Glutamatergic neuron (in vitro differentiated cells): ENCODE measurements around the gene FOXO1. TPM values are rescaled to one million over a fixed set of nuclear protein-coding genes. Genes with fewer than 3 reads are reported as not detected.

ENCODE experiments used
- DNase-seq: peaks from one replicate; pipeline ENCODE4 v3.0.0; 2022
- H3K27ac Mint-ChIP-seq: one replicate; pipeline ENCODE4 v1.8.0; 2020; ENCODE audit warnings: mild to moderate bottlenecking, mixed read lengths, inconsistent platforms; ENCODE audit not compliant: unreplicated experiment
- H3K27me3 Mint-ChIP-seq: one replicate; pipeline ENCODE4 v1.8.0; 2020; ENCODE audit warnings: mild to moderate bottlenecking, moderate library complexity, mixed read lengths, inconsistent platforms; ENCODE audit not compliant: unreplicated experiment
- H3K36me3 Mint-ChIP-seq: one replicate; pipeline ENCODE4 v1.8.0; 2020; ENCODE audit warnings: mild to moderate bottlenecking, mixed read lengths, inconsistent platforms; ENCODE audit not compliant: unreplicated experiment
- H3K4me1 Mint-ChIP-seq: one replicate; pipeline ENCODE4 v1.8.0; 2020; ENCODE audit warnings: mild to moderate bottlenecking, low read depth, mixed read lengths, inconsistent platforms; ENCODE audit not compliant: unreplicated experiment
- H3K4me3 Mint-ChIP-seq: one replicate; pipeline ENCODE4 v1.8.0; 2020; ENCODE audit warnings: mild to moderate bottlenecking, mixed read lengths, inconsistent platforms; ENCODE audit not compliant: unreplicated experiment
- H3K9me3 Mint-ChIP-seq: one replicate; pipeline ENCODE4 v1.8.0; 2020; ENCODE audit warnings: mild to moderate bottlenecking, moderate library complexity, mixed read lengths, inconsistent platforms; ENCODE audit not compliant: unreplicated experiment
- total RNA-seq: library from RNA; stranded (reverse); fragmentation: NEBNext Ultra II Directional; extraction: Animal tissue kit (Norgen Biotek cat#: 25700); gene quantifications from one replicate; pipeline ENCODE4 v1.2.1, GENCODE V29; 2021; ENCODE audit not compliant: unreplicated experiment
- TF ChIP-seq, protein P1 (sequence below): fragments of 200-600 bp; sonication (generic); IDR thresholded peaks from one replicate; pipeline ENCODE4 v1.5.0; 2021; ENCODE audit not compliant: partially characterized antibody, unreplicated experiment

FOXO1 gene
- total RNA-seq, 1 donor from 2014 or later, result 1.4 TPM

DNA sequence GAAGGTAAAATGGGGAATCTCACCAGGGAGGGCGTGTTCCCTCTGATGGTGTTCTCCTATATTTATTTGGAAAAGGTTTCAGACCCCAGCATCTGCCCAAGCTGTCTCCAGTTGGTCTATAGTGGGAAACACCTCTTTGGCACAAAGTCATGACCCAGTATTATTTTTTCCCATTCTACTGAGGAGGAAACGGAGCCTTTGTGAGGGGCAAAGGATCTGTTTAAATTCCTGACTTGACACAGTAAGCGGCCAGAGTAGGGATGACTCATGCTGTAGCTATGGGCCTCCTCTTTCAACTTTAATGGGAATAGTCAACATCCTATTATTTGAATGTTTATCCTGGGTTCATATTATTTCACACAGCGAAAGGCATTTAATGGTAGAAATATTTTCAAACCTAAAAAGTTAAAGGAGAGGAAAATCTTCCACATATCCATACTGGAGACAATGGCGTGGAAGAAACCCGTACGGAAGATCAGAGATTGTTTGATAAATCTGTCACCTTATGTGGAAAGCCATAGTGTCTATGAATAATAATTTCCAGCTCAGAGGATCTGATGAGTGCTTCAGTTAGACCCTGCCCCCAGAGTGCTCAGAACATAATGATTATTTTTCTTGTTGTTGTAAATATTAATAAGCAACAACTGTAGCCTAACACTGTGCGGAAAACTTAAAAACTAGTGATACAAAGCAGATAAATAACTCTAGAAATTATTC lies 126.0 kb downstream of the FOXO1 start:
- Mint-ChIP-seq H3K27ac (no peak overlapping the region), H3K4me3 (no peak overlapping the region), H3K4me1 (no peaks in the 10 kb centered on the region), H3K9me3 (peaks cover 2% of the 10 kb centered on the region), H3K27me3 (no peaks in the 10 kb centered on the region), H3K36me3 (no peaks in the 10 kb centered on the region)
- no peak for DNase-seq
- TF ChIP-seq, protein P1, sequence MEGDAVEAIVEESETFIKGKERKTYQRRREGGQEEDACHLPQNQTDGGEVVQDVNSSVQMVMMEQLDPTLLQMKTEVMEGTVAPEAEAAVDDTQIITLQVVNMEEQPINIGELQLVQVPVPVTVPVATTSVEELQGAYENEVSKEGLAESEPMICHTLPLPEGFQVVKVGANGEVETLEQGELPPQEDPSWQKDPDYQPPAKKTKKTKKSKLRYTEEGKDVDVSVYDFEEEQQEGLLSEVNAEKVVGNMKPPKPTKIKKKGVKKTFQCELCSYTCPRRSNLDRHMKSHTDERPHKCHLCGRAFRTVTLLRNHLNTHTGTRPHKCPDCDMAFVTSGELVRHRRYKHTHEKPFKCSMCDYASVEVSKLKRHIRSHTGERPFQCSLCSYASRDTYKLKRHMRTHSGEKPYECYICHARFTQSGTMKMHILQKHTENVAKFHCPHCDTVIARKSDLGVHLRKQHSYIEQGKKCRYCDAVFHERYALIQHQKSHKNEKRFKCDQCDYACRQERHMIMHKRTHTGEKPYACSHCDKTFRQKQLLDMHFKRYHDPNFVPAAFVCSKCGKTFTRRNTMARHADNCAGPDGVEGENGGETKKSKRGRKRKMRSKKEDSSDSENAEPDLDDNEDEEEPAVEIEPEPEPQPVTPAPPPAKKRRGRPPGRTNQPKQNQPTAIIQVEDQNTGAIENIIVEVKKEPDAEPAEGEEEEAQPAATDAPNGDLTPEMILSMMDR, result no peak

DNA sequence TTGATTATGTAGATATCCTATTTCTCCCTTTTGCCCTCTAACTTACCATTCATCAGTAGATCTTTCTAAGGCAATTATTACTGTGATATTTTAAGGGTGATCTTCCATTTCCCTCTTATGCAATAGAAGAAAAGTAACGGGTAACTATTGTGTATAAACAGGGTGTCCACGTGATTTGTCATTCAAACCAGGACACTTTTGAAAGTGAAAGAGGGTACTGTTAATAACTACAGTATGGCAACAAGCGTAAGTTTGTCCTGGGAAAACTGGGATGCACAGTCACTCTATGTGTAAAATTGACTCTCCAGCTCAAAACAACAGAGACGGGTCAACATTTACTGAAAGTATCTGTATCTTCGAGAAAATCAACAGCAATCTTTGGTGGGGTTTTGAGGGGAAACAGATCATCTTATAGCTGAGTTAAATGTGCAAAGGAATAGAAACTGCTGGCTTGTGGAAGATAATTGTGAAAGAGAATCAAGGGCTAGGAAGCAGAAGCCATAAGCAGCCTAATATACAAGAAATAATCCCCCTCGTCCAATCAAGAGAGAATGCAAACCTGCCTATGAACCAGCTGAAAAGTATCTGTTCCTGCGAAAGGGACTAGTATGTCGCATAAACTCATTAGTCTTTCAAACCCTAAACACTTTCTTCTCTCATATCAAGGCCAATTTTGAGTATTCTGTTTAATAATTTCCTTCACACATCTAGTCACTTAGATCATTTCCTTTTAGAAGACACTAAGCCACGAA lies 126.7 kb downstream of the FOXO1 start:
- TF ChIP-seq, protein P1, result no peak
- H3K4me3 Mint-ChIP-seq, result no peak overlapping the region
- no peaks in the 10 kb centered on the region for H3K36me3 Mint-ChIP-seq
- no peaks in the 10 kb centered on the region for H3K4me1 Mint-ChIP-seq
- H3K27ac Mint-ChIP-seq, result no peak overlapping the region
- H3K9me3 Mint-ChIP-seq, result peaks cover 2% of the 10 kb centered on the region
- DNase-seq, result no peak
- H3K27me3 Mint-ChIP-seq, result no peaks in the 10 kb centered on the region

DNA sequence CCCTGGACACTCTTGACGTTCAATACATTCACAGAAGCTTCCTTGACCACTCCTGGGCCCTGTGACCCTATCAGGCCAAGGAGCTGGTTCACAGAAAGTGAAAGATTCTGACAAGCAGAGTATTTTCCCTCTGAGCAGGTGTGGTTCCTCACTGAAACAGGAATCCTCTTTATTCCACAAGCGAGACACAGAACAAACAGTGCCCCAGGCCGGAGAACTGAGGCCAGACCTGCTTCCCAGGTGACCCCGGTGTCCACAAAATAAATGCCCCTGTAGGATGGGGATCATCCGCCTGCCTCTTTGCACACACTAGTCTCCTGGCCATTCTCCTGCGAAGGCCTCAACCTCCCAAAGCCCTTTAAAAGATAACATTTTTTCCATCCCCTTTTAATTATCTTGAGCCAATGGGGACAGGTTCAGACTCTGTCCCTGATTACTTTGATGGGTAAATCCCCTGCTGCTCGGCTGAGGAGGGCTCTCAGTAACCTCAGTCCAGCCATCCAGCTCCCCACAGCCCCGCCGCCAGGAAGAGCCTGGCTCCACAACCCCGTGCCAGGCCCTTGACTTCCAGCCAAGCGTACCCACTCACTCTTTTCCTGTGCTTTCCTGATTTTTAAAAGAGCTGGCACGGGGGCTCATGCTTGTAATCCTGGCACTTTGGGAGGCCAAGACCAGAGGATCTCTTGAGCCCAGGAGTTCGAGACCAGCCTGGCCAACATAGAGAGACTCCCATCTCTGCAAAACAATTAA lies 129.1 kb downstream of the FOXO1 start:
- Mint-ChIP-seq H3K4me1 (no peaks in the 10 kb centered on the region), H3K36me3 (no peaks in the 10 kb centered on the region), H3K9me3 (peaks cover 2% of the 10 kb centered on the region), H3K4me3 (no peak overlapping the region), H3K27me3 (no peaks in the 10 kb centered on the region), H3K27ac (no peak overlapping the region)
- TF ChIP-seq, protein P1, result no peak
- DNase-seq, result no peak

DNA sequence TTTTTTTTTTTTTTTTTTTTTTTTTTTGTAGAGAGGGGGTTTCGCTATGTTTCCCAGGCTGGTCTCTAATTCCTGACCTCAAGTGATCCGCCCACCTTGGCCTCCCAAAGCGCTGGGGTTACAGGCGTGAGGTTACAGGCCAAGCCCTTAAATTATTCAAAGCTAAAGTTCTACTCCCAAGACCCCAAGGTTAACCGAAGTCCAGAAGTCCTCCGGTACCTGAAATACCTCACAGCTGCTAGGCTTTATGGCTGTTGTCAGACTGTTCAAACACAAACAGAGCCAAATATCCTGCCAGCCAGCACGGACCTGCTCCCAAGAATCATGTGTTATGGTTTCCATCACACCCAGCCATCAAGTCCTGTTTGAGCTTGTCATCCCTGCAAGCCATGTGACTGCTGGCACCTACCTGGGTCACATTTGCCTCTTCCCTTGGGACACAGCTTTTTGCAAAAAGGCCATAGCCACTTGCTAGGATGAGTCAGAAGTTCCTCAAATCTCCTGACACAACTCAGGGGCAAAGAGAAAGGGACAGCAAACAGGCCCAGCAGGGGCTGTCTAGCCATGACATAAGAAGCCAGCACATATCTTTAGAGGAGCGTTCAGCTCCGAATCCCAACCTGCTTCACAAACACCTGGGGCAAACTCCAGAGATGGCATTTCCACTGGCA lies 129.9 kb downstream of the FOXO1 start:
- H3K4me3 Mint-ChIP-seq, result no peak overlapping the region
- no peaks in the 10 kb centered on the region for H3K36me3 Mint-ChIP-seq
- no peaks in the 10 kb centered on the region for H3K4me1 Mint-ChIP-seq
- no peak for DNase-seq
- TF ChIP-seq, protein P1, result no peak
- no peaks in the 10 kb centered on the region for H3K27me3 Mint-ChIP-seq
- no peak overlapping the region for H3K27ac Mint-ChIP-seq
- H3K9me3 Mint-ChIP-seq, result peaks cover 2% of the 10 kb centered on the region
